ENCODE measurements around the gene LIAS. TPM values are rescaled to one million over a fixed set of nuclear protein-coding genes. Genes with fewer than 3 reads are reported as not detected.
A peak's percentile ranks its signal among the peaks of the same experiment; 100 is the strongest.

LIAS gene
- total RNA-seq, 6 experiments from 2014 or later, result 6.9 to 9.4 (median 8.1) TPM

DNA sequence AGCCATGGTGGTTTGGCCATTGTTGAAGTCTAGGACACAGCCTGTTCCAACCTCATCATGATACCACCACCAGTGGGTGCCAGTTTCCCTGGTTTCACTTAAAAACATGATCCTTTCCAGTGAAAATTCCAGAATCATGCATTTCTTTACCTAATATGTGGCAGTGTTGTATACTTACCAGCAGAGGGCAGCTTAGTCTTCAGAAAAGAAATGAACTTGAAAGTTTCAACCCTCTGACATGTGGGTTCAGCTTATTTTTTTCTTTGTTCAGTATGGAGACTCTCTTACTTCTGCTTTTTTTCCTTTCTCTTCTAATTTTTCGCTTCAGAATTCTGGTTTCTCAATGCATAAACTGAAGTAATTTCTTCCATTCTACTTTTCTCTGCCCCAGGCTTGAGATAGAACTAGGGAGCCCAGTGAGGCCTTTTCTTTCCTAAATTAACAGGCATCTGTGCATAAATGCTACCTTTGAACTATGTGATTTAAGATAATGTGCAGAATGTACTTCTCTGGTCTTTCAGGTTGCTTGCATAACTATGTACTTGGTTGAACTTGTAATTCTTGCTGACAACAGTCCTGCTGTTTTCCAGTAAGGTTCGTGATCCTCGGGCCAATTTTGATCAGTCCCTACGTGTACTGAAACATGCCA lies 10.7 kb downstream of the LIAS start:
- peaks cover 19% of the 10 kb centered on the region for H3K4me1 Mint-ChIP-seq (ENCODE audit: low read depth)
- no peaks in the 10 kb centered on the region for H3K27me3 Mint-ChIP-seq (ENCODE audit: insufficient read depth)
- peaks cover 4% of the 10 kb centered on the region; the same call in 1 of the 2 replicates for H3K36me3 Mint-ChIP-seq (ENCODE audit: low read depth)
- H3K27ac Mint-ChIP-seq, result peak overlapping the region; percentile 68
- H3K4me3 Mint-ChIP-seq, result no peak overlapping the region
- peak; percentile 98 for TF ChIP-seq CTCF (IDR thresholded peaks at IDR 0.05)
- DNase-seq, result peak; percentile 88
- H3K9me3 Mint-ChIP-seq, result no peaks in the 10 kb centered on the region

DNA sequence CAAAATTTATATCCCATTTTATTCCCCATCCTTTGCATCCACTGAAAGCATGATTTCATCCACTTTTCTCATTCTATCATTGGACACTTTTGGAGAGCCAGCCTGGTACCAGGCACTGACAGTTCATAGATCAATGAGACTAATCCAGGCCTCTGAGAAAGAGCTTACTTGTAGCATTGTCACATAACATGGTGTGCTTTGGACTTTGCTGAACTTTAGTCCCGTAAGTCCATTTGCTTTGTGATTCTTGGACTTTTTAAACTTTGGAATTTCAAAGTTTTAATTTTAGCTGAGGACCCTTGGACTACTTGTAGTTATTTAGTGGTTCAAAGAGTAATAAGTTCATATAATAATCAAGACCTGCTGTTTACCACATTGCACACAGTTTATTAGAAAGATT lies 11.5 kb downstream of the LIAS start:
- H3K27ac Mint-ChIP-seq, result no peak overlapping the region
- no peak overlapping the region for H3K4me3 Mint-ChIP-seq
- TF ChIP-seq CTCF (IDR thresholded peaks at IDR 0.05), result no peak

GRCh38 chr4:39472396-39472795 lies 13.5 kb downstream of the LIAS start:
- Mint-ChIP-seq H3K27me3 (ENCODE audit: insufficient read depth) (no peaks in the 10 kb centered on the region), H3K9me3 (no peaks in the 10 kb centered on the region), H3K27ac (no peak overlapping the region), H3K36me3 (ENCODE audit: low read depth) (no peaks in the 10 kb centered on the region), H3K4me1 (ENCODE audit: low read depth) (peaks cover 19% of the 10 kb centered on the region), H3K4me3 (no peak overlapping the region)
- no peak for DNase-seq
- no peak for TF ChIP-seq CTCF (IDR thresholded peaks at IDR 0.05)

More for the DNA sequence above, 11.5 kb downstream of the LIAS start:
- Mint-ChIP-seq H3K9me3 (no peaks in the 10 kb centered on the region), H3K4me1 (ENCODE audit: low read depth) (peaks cover 10% of the 10 kb centered on the region), H3K36me3 (ENCODE audit: low read depth) (no peaks in the 10 kb centered on the region), H3K27me3 (ENCODE audit: insufficient read depth) (no peaks in the 10 kb centered on the region)
- no peak for DNase-seq

DNA sequence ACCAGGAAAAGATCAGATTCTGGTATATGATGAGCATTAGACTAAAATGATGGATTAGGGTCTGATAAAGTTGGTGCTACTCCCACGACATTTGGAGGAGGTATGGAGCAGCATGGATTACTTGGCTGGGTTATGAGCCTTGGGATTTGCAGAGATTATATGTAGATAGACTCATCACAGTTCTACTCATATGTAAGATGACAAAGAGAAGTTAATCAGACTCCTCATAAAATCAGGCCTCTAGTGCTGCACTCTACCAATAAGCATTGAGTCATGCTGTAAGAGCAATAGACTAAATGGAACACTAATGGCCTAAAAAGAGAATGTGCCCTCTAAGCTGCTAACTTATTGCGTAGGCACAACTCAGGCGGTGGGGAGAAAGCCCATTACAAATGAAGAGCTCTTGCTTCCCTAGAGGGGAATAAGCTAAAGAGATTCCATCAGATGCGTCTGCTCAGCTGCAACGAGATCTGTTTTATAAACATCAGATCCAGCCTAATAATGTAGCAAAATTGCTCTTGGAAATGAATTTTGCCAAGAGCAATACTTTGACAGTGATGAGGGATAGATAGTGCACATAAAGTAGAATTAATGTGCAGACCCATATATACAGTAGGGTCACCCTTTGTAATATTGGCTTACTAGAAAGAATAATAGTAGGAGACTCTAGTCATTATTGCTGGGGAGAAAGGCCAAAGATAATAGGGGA lies 17.5 kb downstream of the LIAS start:
- no peaks in the 10 kb centered on the region for H3K9me3 Mint-ChIP-seq
- H3K4me1 Mint-ChIP-seq (ENCODE audit: low read depth), result peaks cover 9% of the 10 kb centered on the region; the same call in 1 of the 2 replicates
- no peaks in the 10 kb centered on the region for H3K36me3 Mint-ChIP-seq (ENCODE audit: low read depth)
- no peaks in the 10 kb centered on the region for H3K27me3 Mint-ChIP-seq (ENCODE audit: insufficient read depth)
- no peak overlapping the region for H3K27ac Mint-ChIP-seq
- H3K4me3 Mint-ChIP-seq, result no peak overlapping the region
- no peak for TF ChIP-seq CTCF (IDR thresholded peaks at IDR 0.05)
- peak; percentile 32 for DNase-seq

DNA sequence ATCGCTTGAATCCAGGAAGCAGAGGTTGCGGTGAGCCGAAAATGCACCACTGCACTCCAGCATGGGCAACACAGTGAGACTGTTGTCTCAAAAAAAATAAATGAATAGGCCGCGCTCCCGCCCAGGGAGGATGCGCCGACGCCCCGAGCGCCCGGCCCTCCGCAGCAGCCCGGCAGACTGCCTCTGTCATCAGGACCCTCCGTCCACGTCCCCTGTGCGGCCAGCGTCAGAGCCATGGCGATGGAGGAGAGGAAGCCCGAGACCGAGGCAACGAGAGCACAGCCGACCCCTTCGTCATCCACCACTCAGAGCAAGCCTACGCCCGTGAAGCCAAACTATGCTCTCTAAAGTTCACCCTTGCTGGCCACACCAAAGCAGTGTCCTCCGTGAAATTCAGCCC lies 21.4 kb downstream of the LIAS start:
- no peaks in the 10 kb centered on the region; the same call in none of the 2 replicates for H3K27me3 Mint-ChIP-seq (ENCODE audit: insufficient read depth)
- peaks cover 10% of the 10 kb centered on the region; the same call in 1 of the 2 replicates for H3K36me3 Mint-ChIP-seq (ENCODE audit: low read depth)
- no peak for DNase-seq
- H3K9me3 Mint-ChIP-seq, result peaks cover 10% of the 10 kb centered on the region
- no peak for TF ChIP-seq CTCF (IDR thresholded peaks at IDR 0.05)
- H3K4me3 Mint-ChIP-seq, result no peak overlapping the region
- H3K4me1 Mint-ChIP-seq (ENCODE audit: low read depth), result peaks cover 9% of the 10 kb centered on the region; the same call in 1 of the 2 replicates
- no peak overlapping the region for H3K27ac Mint-ChIP-seq
